ENCODE data around the gene ZNF135. TPM values are rescaled to one million over a fixed set of nuclear protein-coding genes. Genes with fewer than 3 reads are reported as not detected.

Gene ZNF135
- total and polyA plus RNA-seq, 4 donors, result 0.31 to 1.5 (median 0.42) TPM

DNA sequence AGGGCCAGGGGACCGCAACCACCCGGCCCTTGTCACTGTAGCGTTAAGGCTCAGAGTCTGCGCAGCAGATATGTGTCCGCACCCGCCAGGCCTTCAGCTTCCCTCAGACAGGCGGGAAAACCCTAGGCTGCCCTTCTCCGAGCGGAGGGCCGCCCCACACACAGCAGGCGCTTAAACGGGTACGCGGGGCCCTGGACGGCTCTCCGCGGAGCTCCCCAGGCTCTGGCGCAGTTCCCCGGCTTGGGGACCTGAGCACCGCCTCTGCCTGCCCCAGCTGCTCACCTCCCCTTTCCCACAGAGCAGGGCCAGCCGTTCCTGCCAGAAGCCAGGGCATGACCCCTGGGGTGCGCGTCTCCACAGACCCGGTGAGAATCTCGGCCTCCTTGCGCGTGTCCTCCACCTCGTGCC lies 593 bp downstream of the ZNF135 start:
- peaks cover 27 to 64% (median 38%) of the 10 kb centered on the region in 4 donors for H3K9me3 ChIP-seq (ENCODE audit: control insufficient read depth in 4 of 4, low read length in 3 of 4)
- no peaks in the 10 kb centered on the region for H3K4me1 ChIP-seq (ENCODE audit: control insufficient read depth in 4 of 4, insufficient read depth in 4 of 4, low read length in 3 of 4)
- peak overlapping the region; percentile 66 to 78 for H3K27ac ChIP-seq (ENCODE audit: low read depth in 1 of 2, low read length in 2 of 2)
- WGBS, result 14% methylated on average over 28 of the region's 28 CpGs
- no peak for TF ChIP-seq FOXA1 (IDR thresholded peaks at IDR 0.05)
- TF ChIP-seq CTCF (IDR thresholded peaks at IDR 0.05; ENCODE audit: low read depth, low read length, missing input control), result no peak
- TF ChIP-seq YY1 (IDR thresholded peaks at IDR 0.05), result no peak
- TF ChIP-seq SP1 (IDR thresholded peaks at IDR 0.05), result no peak
- TF ChIP-seq ZBTB33 (IDR thresholded peaks at IDR 0.05), result no peak
- TF ChIP-seq JUND (IDR thresholded peaks at IDR 0.05), result no peak
- no peak for TF ChIP-seq GABPA (IDR thresholded peaks at IDR 0.05 in 1 of 2, conservative IDR thresholded peaks at IDR 0.05 in 1 of 2)
- TF ChIP-seq TAF1 (conservative IDR thresholded peaks at IDR 0.05), result no peak
- no peak for TF ChIP-seq HNF4G (IDR thresholded peaks at IDR 0.05)
- TF ChIP-seq MAX (IDR thresholded peaks at IDR 0.05), result no peak
- TF ChIP-seq NR2F2 (IDR thresholded peaks at IDR 0.05), result no peak
- no peak for TF ChIP-seq HNF4A (conservative IDR thresholded peaks at IDR 0.05)
- no peak for TF ChIP-seq RXRA (IDR thresholded peaks at IDR 0.05)
- TF ChIP-seq RAD21 (IDR thresholded peaks at IDR 0.05), result no peak
- TF ChIP-seq, protein P1, sequence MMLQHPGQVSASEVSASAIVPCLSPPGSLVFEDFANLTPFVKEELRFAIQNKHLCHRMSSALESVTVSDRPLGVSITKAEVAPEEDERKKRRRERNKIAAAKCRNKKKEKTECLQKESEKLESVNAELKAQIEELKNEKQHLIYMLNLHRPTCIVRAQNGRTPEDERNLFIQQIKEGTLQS (IDR thresholded peaks at IDR 0.05), result no peak
- TF ChIP-seq EGR1 (IDR thresholded peaks at IDR 0.05; ENCODE audit: low read depth in 2 of 2), result no peak
- no peak for TF ChIP-seq REST (IDR thresholded peaks at IDR 0.05)
- no peaks in the 10 kb centered on the region for H3K27me3 ChIP-seq (ENCODE audit: control insufficient read depth in 4 of 4, insufficient read depth in 4 of 4, low read length in 3 of 4)
- no peak for DNase-seq (ENCODE audit: low spot score)
- H3K36me3 ChIP-seq (ENCODE audit: control insufficient read depth in 4 of 4, insufficient read depth in 3 of 4, low read depth in 1 of 4, low read length in 3 of 4), result no peaks in the 10 kb centered on the region
- H3K4me3 ChIP-seq (ENCODE audit: low read depth in 1 of 3, low read length in 3 of 3), result peak overlapping the region; percentile 32 to 54 (median 52)
- no peak overlapping the region for H3K9ac ChIP-seq (ENCODE audit: low read depth in 1 of 2, low read length in 2 of 2)

Measured in liver (tissue), 9 donors.